C4-2B (cell line): ENCODE measurements around the gene SIRT4.

Experiments
- H3K27ac ChIP-seq: fragments of 450-650 bp; 2 replicates; pipeline ENCODE4 v1.5.1; 2017
- CTCF ChIP-seq: fragments of 450-650 bp; conservative IDR thresholded peaks from 2 replicates; pipeline ENCODE4 v1.5.1; 2017; ENCODE audit warnings: mild to moderate bottlenecking
- ZFX ChIP-seq: fragments of 450-650 bp; IDR thresholded peaks from 2 replicates; pipeline ENCODE4 v1.6.1; 2017

The SIRT4 gene

DNA sequence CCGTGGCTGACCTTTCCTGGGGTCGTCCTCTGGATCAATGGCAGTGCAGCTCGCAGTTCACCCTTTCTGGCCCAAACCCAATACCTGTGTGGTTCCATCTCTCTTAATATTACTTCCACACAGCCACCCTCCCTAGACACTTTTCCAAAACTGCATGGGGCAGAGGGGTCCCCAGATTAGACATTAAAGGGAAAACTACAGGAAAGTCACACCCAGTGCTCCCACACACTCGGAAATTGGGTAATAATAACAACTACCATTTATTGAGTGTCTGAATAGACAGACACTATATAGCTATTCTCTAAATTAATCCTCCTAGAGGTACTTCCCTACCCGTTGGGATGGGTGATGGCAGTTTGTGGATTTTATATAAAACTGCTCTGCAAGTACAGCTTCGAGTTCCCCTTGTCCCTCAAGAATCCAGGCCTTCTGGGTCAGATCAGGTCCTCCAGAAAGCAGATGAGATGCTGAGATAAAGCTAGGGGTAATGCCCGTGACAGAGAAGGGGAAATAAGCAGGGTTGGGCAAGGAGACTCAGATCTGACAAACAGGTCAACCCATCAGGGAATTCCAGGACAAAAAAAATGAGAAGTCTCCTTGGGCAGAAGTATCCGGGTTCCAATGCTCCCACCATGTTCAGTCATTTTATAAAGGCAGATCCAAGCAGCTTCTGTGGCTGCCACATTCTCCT, 35.8 kb upstream of the SIRT4 start:
- TF ChIP-seq ZFX (no peak), CTCF (0 out of 2 replicates have a peak, but pooled peaks have one; percentile 40)
- peak overlapping the region; percentile 82; the same call in 1 of the 2 replicates for H3K27ac ChIP-seq

- TF ChIP-seq CTCF (no peak), ZFX (no peak)
- H3K27ac ChIP-seq = no peak overlapping the region
Measured at GRCh38 chr12:120267736-120268135, 34.4 kb upstream of the SIRT4 start.

GRCh38 chr12:120276734-120277133, 25.4 kb upstream of the SIRT4 start:
- no peak for TF ChIP-seq CTCF
- no peak for TF ChIP-seq ZFX
- no peak overlapping the region for H3K27ac ChIP-seq

GRCh38 chr12:120278137-120279069, 23.7 kb upstream of the SIRT4 start:
- TF ChIP-seq ZFX = no peak
- no peak overlapping the region for H3K27ac ChIP-seq

- no peak for TF ChIP-seq CTCF
- no peak for TF ChIP-seq ZFX
- H3K27ac ChIP-seq = no peak overlapping the region
Measured at GRCh38 chr12:120283318-120283717, 18.8 kb upstream of the SIRT4 start.

DNA sequence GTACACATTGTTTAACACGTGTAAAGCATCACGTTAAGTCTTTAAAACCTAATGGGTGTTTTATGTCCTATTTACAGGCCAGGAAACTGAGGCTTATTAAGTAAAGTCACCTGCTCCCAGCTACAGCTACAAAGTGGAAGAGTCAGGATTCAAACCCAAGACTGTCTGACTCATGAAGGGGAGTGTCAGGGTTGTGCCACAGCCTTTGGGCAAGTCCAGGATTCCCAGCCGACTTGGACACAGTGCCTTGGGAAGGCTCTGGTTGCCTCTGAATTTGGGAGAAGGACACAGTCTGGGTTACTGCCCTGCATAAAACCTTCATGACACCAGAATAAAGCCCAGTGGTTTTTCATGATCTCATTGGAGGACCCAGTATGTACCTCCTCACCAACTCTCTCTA, 17.7 kb upstream of the SIRT4 start:
- no peak overlapping the region for H3K27ac ChIP-seq
- TF ChIP-seq ZFX (no peak), CTCF (no peak)

- no peak overlapping the region for H3K27ac ChIP-seq
- TF ChIP-seq ZFX (no peak), CTCF (no peak)
Measured at GRCh38 chr12:120286768-120287490, 15.2 kb upstream of the SIRT4 start.
